ENCODE measurements around the gene OLIG1.

DNA sequence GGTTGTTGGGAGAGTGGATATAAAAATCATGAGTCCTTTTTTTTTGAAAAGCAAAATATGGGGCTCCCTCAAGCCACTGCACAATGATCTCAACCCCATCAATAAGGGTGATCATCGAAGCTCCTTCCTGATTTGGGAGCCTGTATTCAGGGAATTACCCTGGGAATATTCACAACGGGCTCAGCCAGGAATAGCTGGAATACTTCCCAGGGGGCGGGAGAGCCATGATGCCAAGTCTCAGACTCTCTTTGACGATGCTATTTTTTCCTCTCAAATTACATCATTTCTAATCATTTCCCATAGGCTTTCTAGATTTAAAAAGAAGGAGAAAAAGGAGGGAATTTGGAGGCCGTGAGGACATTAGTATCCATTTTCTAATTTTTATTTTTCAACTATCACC is 18.4 kb downstream of the OLIG1 start:
- TF ChIP-seq, protein P1, sequence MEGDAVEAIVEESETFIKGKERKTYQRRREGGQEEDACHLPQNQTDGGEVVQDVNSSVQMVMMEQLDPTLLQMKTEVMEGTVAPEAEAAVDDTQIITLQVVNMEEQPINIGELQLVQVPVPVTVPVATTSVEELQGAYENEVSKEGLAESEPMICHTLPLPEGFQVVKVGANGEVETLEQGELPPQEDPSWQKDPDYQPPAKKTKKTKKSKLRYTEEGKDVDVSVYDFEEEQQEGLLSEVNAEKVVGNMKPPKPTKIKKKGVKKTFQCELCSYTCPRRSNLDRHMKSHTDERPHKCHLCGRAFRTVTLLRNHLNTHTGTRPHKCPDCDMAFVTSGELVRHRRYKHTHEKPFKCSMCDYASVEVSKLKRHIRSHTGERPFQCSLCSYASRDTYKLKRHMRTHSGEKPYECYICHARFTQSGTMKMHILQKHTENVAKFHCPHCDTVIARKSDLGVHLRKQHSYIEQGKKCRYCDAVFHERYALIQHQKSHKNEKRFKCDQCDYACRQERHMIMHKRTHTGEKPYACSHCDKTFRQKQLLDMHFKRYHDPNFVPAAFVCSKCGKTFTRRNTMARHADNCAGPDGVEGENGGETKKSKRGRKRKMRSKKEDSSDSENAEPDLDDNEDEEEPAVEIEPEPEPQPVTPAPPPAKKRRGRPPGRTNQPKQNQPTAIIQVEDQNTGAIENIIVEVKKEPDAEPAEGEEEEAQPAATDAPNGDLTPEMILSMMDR (conservative IDR thresholded peaks at IDR 0.05 in 1 of 2, IDR thresholded peaks at IDR 0.05 in 1 of 2; ENCODE audit: extremely low read depth in 1 of 2, insufficient read depth in 1 of 2, low read depth in 1 of 2, low read length in 2 of 2) = no peak
- TF ChIP-seq EZH2 (IDR thresholded peaks at IDR 0.05; ENCODE audit: borderline replicate concordance, low read length) = no peak
